Esophagus muscularis mucosa (tissue), 4 donors: Measurements from ENCODE around the gene ZNF662. TPM values are rescaled to one million over a fixed set of nuclear protein-coding genes. Genes with fewer than 3 reads are reported as not detected.

Experiments used
- DNase-seq: peaks from one replicate; pipeline ENCODE4 v3.0.0-alpha.2; 2017; ENCODE audit errors: extremely low spot score
- H3K27ac ChIP-seq, 4 donors: fragments of 200-600 bp; sonication (generic); replicated peaks in 1 of 4; 1 replicate in 3 of 4; 2 replicates in 1 of 4; pipeline ENCODE4 v1.5.1; 2016 to 2019; ENCODE audit warnings: mild to moderate bottlenecking in 1 of 4
- H3K27me3 ChIP-seq, 4 donors: fragments of 200-600 bp; sonication (generic); one replicate each; pipeline versions ENCODE4 v1.5.1 to v1.6.0; 2016 to 2019
- H3K36me3 ChIP-seq, 4 donors: fragments of 200-600 bp; sonication (generic); one replicate each; pipeline ENCODE4 v1.5.1; 2016 to 2019
- H3K4me1 ChIP-seq, 4 donors: fragments of 200-600 bp; sonication (generic); one replicate each; pipeline ENCODE4 v1.5.1; 2016 to 2019
- H3K4me3 ChIP-seq, 4 donors: fragments of 200-600 bp; sonication (generic); 1 replicate in 2 of 4; 2 replicates in 2 of 4; pipeline ENCODE4 v1.5.1; 2016 to 2019; ENCODE audit warnings: mild to moderate bottlenecking in 4 of 4, moderate library complexity in 1 of 4
- H3K9me3 ChIP-seq, 4 donors: fragments of 200-600 bp; sonication (generic); 1 replicate in 3 of 4; 2 replicates in 1 of 4; pipeline ENCODE4 v1.5.1; 2016 to 2019
- EP300 ChIP-seq: sonication (generic); formaldehyde crosslinking; IDR thresholded peaks from one replicate; pipeline ENCODE4 v1.6.1; 2017; ENCODE audit warnings: antibody characterized with exemption
- POLR2A ChIP-seq: fragments of 450-650 bp; IDR thresholded peaks from one replicate; pipeline ENCODE4 v1.6.1; 2017; ENCODE audit warnings: antibody characterized with exemption, moderate library complexity, mild to moderate bottlenecking, low read depth
- POLR2AphosphoS5 ChIP-seq, 2 donors: sonication (generic); formaldehyde crosslinking; IDR thresholded peaks; one replicate each; pipeline ENCODE4 v1.6.1; 2017; ENCODE audit warnings: antibody characterized with exemption in 2 of 2
- WGBS: methylation state at CpG from one replicate; pipeline ENCODE4 v1.1.5; 2018; 5-methylcytosine and 5-hydroxymethylcytosine counted together
- intact Hi-C: fragments of 100-400 bp; cut with DNase I; formaldehyde crosslinking; loops from one replicate; pipeline ENCODE4 v1.15.1; 2023
- total RNA-seq, 4 donors: library from RNA; depleted of rRNA; stranded (reverse); fragments of >200 nt; gene quantifications; one replicate each; pipeline versions ENCODE4 v1.1.0 to v1.2.1, GENCODE V29; 2016
- TF ChIP-seq, protein P1 (sequence below), 3 experiments: fragments of 200-600 bp in 2 of 3; fragments of 450-650 bp in 1 of 3; sonication (generic) in 2 of 3; IDR thresholded peaks; one replicate each; pipeline ENCODE4 v1.5.1; 2017 to 2019; ENCODE audit warnings: antibody characterized with exemption in 3 of 3, mild to moderate bottlenecking in 2 of 3, moderate library complexity in 1 of 3

ZNF662 gene
- total RNA-seq, 4 donors from 2014 or later, result 4.0 to 11.6 (median 5.3) TPM

DNA sequence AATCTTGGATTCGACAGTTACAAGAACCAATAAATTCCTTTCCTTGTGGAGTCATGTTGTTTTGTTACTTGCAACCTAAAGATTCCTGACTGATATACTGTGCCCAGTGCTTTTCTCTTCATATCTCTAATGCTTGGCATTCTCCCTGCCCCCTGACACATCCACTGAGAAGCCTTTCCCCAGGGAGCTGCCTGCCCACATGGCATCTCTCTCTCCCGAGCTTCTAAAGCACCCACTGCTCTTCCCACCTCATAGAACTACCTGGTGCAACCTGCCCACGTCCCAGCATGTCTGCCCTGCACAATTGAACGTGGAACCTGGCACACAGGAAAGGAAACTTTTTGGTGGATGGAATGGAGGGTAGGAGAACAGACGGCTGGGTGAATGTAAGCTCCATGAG, 37.1 kb upstream of the ZNF662 start:
- Histone ChIP-seq H3K4me1 (peaks cover 0 to 10% (median 2%) of the 10 kb centered on the region in 4 donors), H3K27me3 (no peaks in the 10 kb centered on the region), H3K27ac (no peak overlapping the region), H3K9me3 (no peaks in the 10 kb centered on the region), H3K36me3 (no peaks in the 10 kb centered on the region), H3K4me3 (no peak overlapping the region)
- WGBS, result 83% methylated on average over 5 of the region's 5 CpGs
- TF ChIP-seq POLR2AphosphoS5 (IDR thresholded peaks at IDR 0.05) (no peak), POLR2A (no peak), EP300 (no peak)
- TF ChIP-seq, protein P1, sequence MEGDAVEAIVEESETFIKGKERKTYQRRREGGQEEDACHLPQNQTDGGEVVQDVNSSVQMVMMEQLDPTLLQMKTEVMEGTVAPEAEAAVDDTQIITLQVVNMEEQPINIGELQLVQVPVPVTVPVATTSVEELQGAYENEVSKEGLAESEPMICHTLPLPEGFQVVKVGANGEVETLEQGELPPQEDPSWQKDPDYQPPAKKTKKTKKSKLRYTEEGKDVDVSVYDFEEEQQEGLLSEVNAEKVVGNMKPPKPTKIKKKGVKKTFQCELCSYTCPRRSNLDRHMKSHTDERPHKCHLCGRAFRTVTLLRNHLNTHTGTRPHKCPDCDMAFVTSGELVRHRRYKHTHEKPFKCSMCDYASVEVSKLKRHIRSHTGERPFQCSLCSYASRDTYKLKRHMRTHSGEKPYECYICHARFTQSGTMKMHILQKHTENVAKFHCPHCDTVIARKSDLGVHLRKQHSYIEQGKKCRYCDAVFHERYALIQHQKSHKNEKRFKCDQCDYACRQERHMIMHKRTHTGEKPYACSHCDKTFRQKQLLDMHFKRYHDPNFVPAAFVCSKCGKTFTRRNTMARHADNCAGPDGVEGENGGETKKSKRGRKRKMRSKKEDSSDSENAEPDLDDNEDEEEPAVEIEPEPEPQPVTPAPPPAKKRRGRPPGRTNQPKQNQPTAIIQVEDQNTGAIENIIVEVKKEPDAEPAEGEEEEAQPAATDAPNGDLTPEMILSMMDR (IDR thresholded peaks at IDR 0.05), result no peak
- no peak for DNase-seq
- intact Hi-C loops, result no loop called here

DNA sequence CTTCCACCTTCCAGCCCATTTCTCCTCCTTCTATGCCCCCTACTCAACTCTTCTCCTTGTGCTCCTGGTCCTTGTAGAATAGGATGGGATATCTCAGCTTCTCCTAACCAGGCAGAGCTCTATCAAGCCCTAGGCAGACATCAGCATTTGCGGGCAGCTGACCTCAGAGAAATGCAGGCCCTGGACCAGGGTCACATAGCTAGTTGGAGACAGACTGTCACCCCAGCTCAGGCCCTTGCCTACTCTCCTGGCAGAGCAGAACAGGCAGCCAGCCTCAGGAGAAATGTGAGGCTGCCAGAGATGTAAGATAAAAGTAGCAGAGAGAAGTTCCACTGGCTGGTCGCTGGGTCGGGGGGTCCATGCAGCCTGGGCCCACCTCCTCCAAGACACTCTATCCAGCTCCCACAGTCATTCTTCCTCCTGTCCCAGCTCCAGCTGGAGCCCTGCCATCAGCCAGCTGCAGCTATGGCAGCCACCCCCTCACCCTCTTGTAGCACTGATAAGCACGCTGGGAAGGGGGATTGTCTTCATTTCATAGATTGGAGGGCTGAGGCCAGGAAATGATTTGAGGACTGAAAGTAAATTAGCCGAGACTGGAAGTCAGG, 34.2 kb upstream of the ZNF662 start:
- intact Hi-C loops, result no loop called here

DNA sequence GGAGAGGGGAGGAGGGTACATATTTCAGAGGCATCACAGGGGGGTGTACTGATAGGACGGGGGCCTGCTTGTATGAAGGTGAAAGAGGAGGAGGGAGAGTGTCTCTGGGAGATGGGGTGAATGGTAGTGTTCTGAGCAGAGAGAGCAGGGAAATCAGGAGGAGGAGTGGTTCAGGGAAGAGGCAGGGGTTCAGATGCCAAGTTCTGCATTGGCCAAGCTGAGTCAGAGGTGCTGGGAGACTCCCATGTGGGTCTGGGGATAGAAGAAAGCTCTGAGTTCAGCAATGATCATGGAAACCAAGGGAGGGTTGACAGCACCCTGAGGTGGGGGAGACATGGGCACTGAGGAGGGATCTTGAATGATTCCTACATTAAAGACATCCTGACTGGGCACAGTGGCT, 33.2 kb upstream of the ZNF662 start:
- 71% methylated on average over 1 of the region's 1 CpG for WGBS
- Histone ChIP-seq H3K27me3 (no peaks in the 10 kb centered on the region), H3K36me3 (no peaks in the 10 kb centered on the region), H3K9me3 (no peaks in the 10 kb centered on the region), H3K4me3 (no peak overlapping the region), H3K4me1 (peaks cover 0 to 10% (median 2%) of the 10 kb centered on the region in 4 donors), H3K27ac (no peak overlapping the region)
- intact Hi-C loops, result no loop called here
- TF ChIP-seq POLR2A (no peak), POLR2AphosphoS5 (IDR thresholded peaks at IDR 0.05) (no peak), EP300 (no peak)
- TF ChIP-seq, protein P1 (IDR thresholded peaks at IDR 0.05), result no peak
- no peak for DNase-seq

More for the DNA sequence above, 34.2 kb upstream of the ZNF662 start:
- H3K27me3 ChIP-seq, result no peaks in the 10 kb centered on the region
- no peak for DNase-seq
- no peak overlapping the region for H3K4me3 ChIP-seq
- TF ChIP-seq POLR2A, result no peak
- no peak for TF ChIP-seq EP300
- WGBS, result 54% methylated on average over 5 of the region's 5 CpGs
- H3K27ac ChIP-seq, result no peak overlapping the region
- no peaks in the 10 kb centered on the region for H3K36me3 ChIP-seq
- no peaks in the 10 kb centered on the region for H3K9me3 ChIP-seq
- H3K4me1 ChIP-seq, result peaks cover 0 to 10% (median 2%) of the 10 kb centered on the region in 4 donors

DNA sequence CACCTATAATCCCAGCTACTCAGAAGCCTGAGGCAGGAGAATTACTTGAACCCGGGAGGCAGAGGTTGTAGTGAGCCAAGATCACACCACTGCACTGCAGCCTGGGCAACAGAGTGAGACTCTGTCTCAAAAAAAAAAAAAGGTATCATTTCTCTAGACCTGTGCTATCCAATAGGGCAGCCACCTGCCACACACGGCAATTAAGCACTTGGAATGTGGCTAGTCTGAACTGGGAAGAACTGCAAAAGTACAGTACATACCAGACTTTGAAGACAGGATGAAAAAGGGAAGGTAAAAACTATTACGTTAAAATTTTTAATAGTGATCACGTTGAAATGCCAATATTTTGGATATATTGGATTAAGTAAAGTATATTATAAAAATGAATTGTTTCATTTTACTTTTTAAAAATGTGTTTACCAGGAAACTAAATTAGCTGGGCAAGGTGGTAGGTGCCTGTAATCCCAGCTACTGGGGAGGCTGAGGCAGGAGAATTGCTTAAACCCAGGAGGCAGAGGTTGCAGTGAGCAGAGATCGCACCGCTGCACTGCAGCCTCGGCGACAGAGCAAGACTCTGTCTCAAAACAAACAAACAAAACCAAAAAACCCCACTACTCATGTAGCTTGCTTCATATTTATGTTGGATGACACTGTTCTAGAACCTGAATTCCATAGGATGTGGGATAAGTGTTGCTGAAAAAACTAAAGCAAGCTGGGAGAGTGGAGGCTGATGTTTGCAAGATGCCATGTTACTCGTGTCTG, 32.5 kb upstream of the ZNF662 start:
- no peaks in the 10 kb centered on the region for H3K27me3 ChIP-seq
- WGBS, result 78% methylated on average over 9 of the region's 9 CpGs

DNA sequence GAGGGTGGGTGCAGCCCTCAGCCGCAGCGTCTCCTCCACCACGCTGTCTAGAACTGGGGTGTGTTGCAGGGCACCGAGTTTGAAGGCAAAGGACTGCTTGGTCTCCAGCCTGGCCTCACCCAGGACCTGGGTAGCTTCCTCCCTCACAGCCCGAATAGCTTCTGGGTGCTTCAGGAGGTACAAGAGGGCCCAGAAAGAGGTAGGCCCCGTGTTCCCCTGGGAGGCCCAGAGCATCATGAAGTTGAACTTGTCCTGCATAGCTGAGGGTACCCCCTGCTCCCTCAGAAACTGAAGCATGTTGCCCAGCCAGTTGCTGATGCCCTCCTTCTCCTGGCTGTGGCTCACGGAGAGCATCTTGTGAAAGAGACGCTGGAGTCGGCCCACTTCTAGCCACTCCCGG, 31.2 kb upstream of the ZNF662 start:
- H3K4me3 ChIP-seq, result no peak overlapping the region

More for the DNA sequence above, 32.5 kb upstream of the ZNF662 start:
- Histone ChIP-seq H3K4me1 (peaks cover 0 to 10% (median 2%) of the 10 kb centered on the region in 4 donors), H3K36me3 (no peaks in the 10 kb centered on the region), H3K9me3 (no peaks in the 10 kb centered on the region), H3K27ac (no peak overlapping the region), H3K4me3 (no peak overlapping the region)
- intact Hi-C loops, result no loop called here
- DNase-seq, result no peak
- TF ChIP-seq POLR2A (no peak), EP300 (no peak), POLR2AphosphoS5 (IDR thresholded peaks at IDR 0.05) (no peak)
- TF ChIP-seq, protein P1 (IDR thresholded peaks at IDR 0.05), result no peak

More for the DNA sequence above, 31.2 kb upstream of the ZNF662 start:
- intact Hi-C loops, result no loop called here
- Histone ChIP-seq H3K9me3 (no peaks in the 10 kb centered on the region), H3K4me1 (peaks cover 0 to 10% (median 2%) of the 10 kb centered on the region in 4 donors), H3K27ac (no peak overlapping the region), H3K36me3 (no peaks in the 10 kb centered on the region), H3K27me3 (no peaks in the 10 kb centered on the region)
- TF ChIP-seq EP300 (no peak), POLR2AphosphoS5 (IDR thresholded peaks at IDR 0.05) (no peak), POLR2A (no peak)
- TF ChIP-seq, protein P1 (IDR thresholded peaks at IDR 0.05), result no peak
- no peak for DNase-seq
- 96% methylated on average over 4 of the region's 10 CpGs for WGBS
